ENCODE data around the gene LONP2. TPM values are rescaled to one million over a fixed set of nuclear protein-coding genes. Genes with fewer than 3 reads are reported as not detected.

LONP2 gene
- total and polyA plus RNA-seq, 2 of the 13 experiments (the other 11 are each of a cell fraction or from before 2014, with no cell fraction given), result 39.2 to 63.3 TPM

- TF ChIP-seq CSRNP1 (CRISPR knock-in tag; IDR thresholded peaks at IDR 0.05) (peak; percentile 79), ZFP82 (CRISPR knock-in tag; IDR thresholded peaks at IDR 0.05; ENCODE audit: borderline replicate concordance) (no peak), ZNF720 (CRISPR knock-in tag; IDR thresholded peaks at IDR 0.05) (0 out of 2 replicates have a peak, but pooled peaks have one; percentile 15), PLRG1 (conservative IDR thresholded peaks at IDR 0.05) (no peak), RBAK (CRISPR knock-in tag; IDR thresholded peaks at IDR 0.05) (peak; percentile 77; the same call in 1 of the 2 replicates), MTA1 (CRISPR knock-in tag; IDR thresholded peaks at IDR 0.05; ENCODE audit: borderline replicate concordance) (peak; percentile 86), NFIC (IDR thresholded peaks at IDR 0.05; ENCODE audit: low read length) (peak; percentile 83), ZFP36L2 (CRISPR knock-in tag; IDR thresholded peaks at IDR 0.05) (no peak), AHR (CRISPR knock-in tag; IDR thresholded peaks at IDR 0.05) (0 out of 2 replicates have a peak, but pooled peaks have one; percentile 64), ATF7-NPFF (CRISPR knock-in tag; IDR thresholded peaks at IDR 0.05; ENCODE audit: low read depth) (peak; percentile 66), AKNA (CRISPR knock-in tag; IDR thresholded peaks at IDR 0.05; ENCODE audit: borderline replicate concordance) (no peak), ELF1 (CRISPR knock-in tag; IDR thresholded peaks at IDR 0.05) (peak; percentile 62), NCOR1 (IDR thresholded peaks at IDR 0.05; ENCODE audit: borderline replicate concordance, low read length) (peak; percentile 98), E2F2 (CRISPR knock-in tag; IDR thresholded peaks at IDR 0.05; ENCODE audit: borderline replicate concordance) (no peak), KLF12 (CRISPR knock-in tag; IDR thresholded peaks at IDR 0.05; ENCODE audit: borderline replicate concordance) (0 out of 2 replicates have a peak, but pooled peaks have one; percentile 14), PBX3 (CRISPR knock-in tag; IDR thresholded peaks at IDR 0.05; ENCODE audit: borderline replicate concordance) (no peak), TOE1 (CRISPR knock-in tag; IDR thresholded peaks at IDR 0.05) (0 out of 2 replicates have a peak, but pooled peaks have one; percentile 62), GTF3A (CRISPR knock-in tag; conservative IDR thresholded peaks at IDR 0.05) (no peak), HOXA3 (CRISPR knock-in tag; IDR thresholded peaks at IDR 0.05) (peak; percentile 96), XRCC5 (optimal IDR thresholded peaks at IDR 0.05; ENCODE audit: low read length) (peak; percentile 70), KLF15 (CRISPR knock-in tag; IDR thresholded peaks at IDR 0.05; ENCODE audit: borderline replicate concordance) (no peak)
These were observed 39.9 kb upstream of the LONP2 start (continued) for GRCh38 chr16:48203974-48204824.
